GM12891 (cell line): ENCODE results near the gene HOOK2.
A peak's percentile ranks its signal among the peaks of the same experiment; 100 is the strongest.

Source experiments
- DNase-seq: peaks from one replicate; pipeline ENCODE4 v3.0.0; 2011; ENCODE audit warnings: low spot score; ENCODE audit not compliant: insufficient read length
- FAIRE-seq: peaks from 2 replicates; lab custom pipeline; 2011; peaks lifted over from hg19 to GRCh38; lab: Jason Lieb, UNC
- PAX5 ChIP-seq: IDR thresholded peaks from 2 replicates; pipeline ENCODE4 v1.6.1; 2011; ENCODE audit warnings: low read length, moderate library complexity, mild to moderate bottlenecking; ENCODE audit not compliant: insufficient read depth, severe bottlenecking
- POLR2A ChIP-seq: IDR thresholded peaks from 2 replicates; pipeline ENCODE4 v1.6.1; 2011; ENCODE audit warnings: low read depth, low read length, control low read depth
- POLR2AphosphoS5 ChIP-seq: IDR thresholded peaks from 2 replicates; pipeline ENCODE4 v1.6.1; 2011; ENCODE audit warnings: low read depth, low read length, control low read depth
- POU2F2 ChIP-seq: IDR thresholded peaks from 2 replicates; pipeline ENCODE4 v1.6.1; 2011; ENCODE audit warnings: low read depth, mild to moderate bottlenecking, control low read depth, low read length, moderate library complexity
- SPI1 ChIP-seq: IDR thresholded peaks from 2 replicates; pipeline ENCODE4 v1.6.1; 2011; ENCODE audit warnings: low read depth, low read length, control low read depth
- TAF1 ChIP-seq: IDR thresholded peaks from 2 replicates; pipeline ENCODE4 v1.6.1; 2011; ENCODE audit warnings: low read depth, low read length, control low read depth

The HOOK2 gene

DNA sequence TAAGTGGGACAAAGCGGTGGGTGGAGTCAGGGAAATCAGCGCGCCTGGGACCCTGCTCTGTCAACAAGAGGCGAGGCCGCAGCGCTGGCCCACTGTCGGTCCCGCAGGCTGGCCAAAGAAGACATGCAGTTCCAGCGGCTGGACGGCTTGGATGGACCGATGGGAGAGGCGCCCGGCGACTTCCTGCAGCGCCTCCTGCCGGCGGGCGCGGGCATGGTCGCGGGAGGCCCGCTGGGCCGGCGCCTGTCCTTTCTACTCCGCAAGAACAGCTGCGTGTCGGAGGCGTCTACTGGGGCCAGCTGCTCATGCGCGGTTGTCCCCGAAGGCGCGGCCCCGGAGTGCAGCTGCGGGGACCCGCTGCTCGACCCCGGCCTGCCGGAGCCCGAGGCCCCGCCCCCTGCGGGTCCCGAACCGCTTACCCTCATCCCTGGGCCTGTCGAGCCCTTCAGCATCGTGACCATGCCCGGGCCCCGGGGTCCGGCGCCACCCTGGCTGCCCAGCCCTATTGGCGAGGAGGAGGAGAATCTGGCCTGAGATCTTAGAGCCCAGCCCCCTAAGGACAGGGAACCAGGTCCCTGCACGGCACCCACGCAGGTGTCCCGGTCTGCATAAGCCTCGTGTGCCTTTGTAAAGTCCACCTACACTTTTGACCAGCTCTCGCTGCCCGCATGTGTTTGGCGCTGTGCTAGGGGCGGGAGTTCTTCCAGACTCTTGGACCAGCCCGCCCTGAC, 17.6 kb downstream of the HOOK2 start:
- peak; percentile 76 for FAIRE-seq
- TF ChIP-seq POLR2A (no peak), TAF1 (no peak), POLR2AphosphoS5 (no peak), SPI1 (no peak), POU2F2 (no peak), PAX5 (no peak)
- DNase-seq, result peak; percentile 86

GRCh38 chr19:12756150-12756883, 19.0 kb downstream of the HOOK2 start:
- DNase-seq, result no peak
- TF ChIP-seq POU2F2 (no peak), TAF1 (no peak), SPI1 (no peak), PAX5 (no peak), POLR2AphosphoS5 (no peak), POLR2A (no peak)
- FAIRE-seq, result no peak

DNA sequence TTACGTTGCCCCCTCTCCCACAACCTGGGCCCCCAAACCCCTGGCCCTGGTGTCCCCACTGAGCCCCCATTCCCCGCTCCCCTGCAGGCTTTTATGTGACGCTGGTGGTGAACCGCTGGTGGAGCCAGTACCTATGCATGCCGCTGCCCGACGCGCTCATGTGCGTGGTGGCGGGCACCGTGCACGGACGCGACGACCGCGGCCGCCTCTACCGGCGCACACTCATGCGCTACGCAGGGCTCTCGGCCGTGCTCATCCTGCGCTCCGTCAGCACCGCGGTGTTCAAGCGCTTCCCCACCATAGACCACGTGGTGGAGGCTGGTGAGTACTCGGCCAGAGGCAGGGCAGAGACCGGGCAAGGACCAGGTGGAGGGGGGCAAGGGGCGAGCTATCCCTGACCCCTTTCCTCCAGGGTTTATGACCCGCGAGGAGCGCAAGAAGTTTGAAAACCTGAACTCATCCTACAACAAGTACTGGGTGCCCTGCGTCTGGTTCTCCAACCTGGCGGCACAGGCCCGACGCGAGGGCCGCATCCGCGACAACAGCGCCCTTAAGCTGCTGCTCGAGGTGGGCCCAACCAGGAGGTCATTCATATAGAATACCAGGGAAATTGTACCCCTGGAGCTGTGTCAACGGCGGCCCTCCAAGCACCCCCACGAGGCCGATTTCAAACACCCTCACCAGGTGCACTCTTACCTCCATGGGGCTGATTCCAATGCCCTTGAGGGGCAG, 20.7 kb downstream of the HOOK2 start:
- no peak for DNase-seq
- FAIRE-seq, result no peak
- TF ChIP-seq PAX5 (no peak), POLR2AphosphoS5 (no peak), POU2F2 (no peak), SPI1 (no peak), TAF1 (no peak), POLR2A (no peak)

- no peak for DNase-seq
- no peak for FAIRE-seq
- TF ChIP-seq POLR2AphosphoS5 (no peak), TAF1 (no peak), SPI1 (no peak), PAX5 (no peak), POLR2A (no peak), POU2F2 (no peak)
These were observed 23.1 kb downstream of the HOOK2 start for GRCh38 chr19:12752056-12752781.

- no peak for FAIRE-seq
- TF ChIP-seq POU2F2, result no peak
- no peak for TF ChIP-seq POLR2A
- no peak for TF ChIP-seq POLR2AphosphoS5
- no peak for TF ChIP-seq SPI1
- no peak for TF ChIP-seq PAX5
- TF ChIP-seq TAF1, result no peak
- no peak for DNase-seq
These were observed 23.7 kb downstream of the HOOK2 start, which contains the start of gene BEST2 for GRCh38 chr19:12751635-12752034. Gene BEST2 (plus strand): TSS chr19:12751791. CDS start chr19:12752593, 802 bp downstream.

DNA sequence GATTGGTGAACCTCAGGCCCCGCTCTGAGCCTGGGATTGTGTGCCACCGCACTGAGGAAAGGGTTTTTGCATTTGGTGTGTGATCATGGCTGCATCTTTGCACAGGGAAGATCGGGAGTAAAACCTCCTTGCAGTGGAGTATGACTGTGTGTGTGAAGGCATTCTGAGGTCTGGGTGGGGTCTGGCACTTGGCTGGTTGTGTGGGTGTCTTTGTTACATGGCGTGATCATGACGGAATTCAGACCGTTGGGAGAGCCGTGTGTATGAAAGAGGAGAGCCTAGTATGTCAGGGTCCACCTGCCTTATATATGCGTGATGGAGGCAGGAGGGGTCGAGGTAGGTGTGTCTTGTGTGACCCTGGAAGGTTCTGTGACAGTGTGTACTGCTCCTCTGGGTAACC, 24.5 kb downstream of the HOOK2 start:
- FAIRE-seq, result no peak
- TF ChIP-seq POU2F2, result no peak
- TF ChIP-seq POLR2A, result no peak
- no peak for TF ChIP-seq TAF1
- no peak for TF ChIP-seq PAX5
- no peak for TF ChIP-seq SPI1
- no peak for TF ChIP-seq POLR2AphosphoS5
- DNase-seq, result no peak

- FAIRE-seq (no peak), DNase-seq (no peak)
- no peak for TF ChIP-seq POLR2AphosphoS5
- TF ChIP-seq SPI1, result no peak
- no peak for TF ChIP-seq POLR2A
- no peak for TF ChIP-seq TAF1
- TF ChIP-seq POU2F2, result no peak
These were observed 25.3 kb downstream of the HOOK2 start for GRCh38 chr19:12749938-12750521.

- FAIRE-seq (no peak), DNase-seq (no peak)
- TF ChIP-seq POLR2A (no peak), PAX5 (no peak), POLR2AphosphoS5 (no peak), SPI1 (no peak), TAF1 (no peak), POU2F2 (no peak)
These were observed 26.9 kb downstream of the HOOK2 start for GRCh38 chr19:12748489-12748888.
